Spinal cord (tissue), 10 donors: ENCODE results near the gene PRKRA. TPM values are rescaled to one million over a fixed set of nuclear protein-coding genes. Genes with fewer than 3 reads are reported as not detected.
"Not testable (repeated sequence)": the region's sequence is repeated elsewhere in the genome, so short reads cannot be mapped to it uniquely, and the experiment has no call there.

Source experiments
- DNase-seq, 6 donors: peaks; one replicate each; pipeline versions ENCODE4 v3.0.0 to v3.0.0-alpha.2; 2013 to 2015; ENCODE audit warnings: low spot score in 6 of 6, low read depth in 4 of 6
- H3K27ac ChIP-seq: one replicate; pipeline ENCODE4 v1.5.1; 2013; ENCODE audit warnings: low read depth, low read length, control low read depth
- H3K27me3 ChIP-seq: one replicate; pipeline ENCODE4 v1.6.1; 2013; ENCODE audit warnings: low read length; ENCODE audit not compliant: control insufficient read depth, insufficient read depth
- H3K36me3 ChIP-seq: one replicate; pipeline ENCODE4 v1.6.1; 2013; ENCODE audit warnings: low read length; ENCODE audit not compliant: control insufficient read depth, insufficient read depth
- H3K4me1 ChIP-seq: one replicate; pipeline ENCODE4 v1.6.1; 2013; ENCODE audit warnings: low read length; ENCODE audit not compliant: control insufficient read depth, insufficient read depth
- H3K4me3 ChIP-seq: one replicate; pipeline ENCODE4 v1.5.1; 2013; ENCODE audit warnings: low read depth, low read length, control low read depth
- H3K9me3 ChIP-seq: one replicate; pipeline ENCODE4 v1.6.1; 2013; ENCODE audit warnings: low read length; ENCODE audit not compliant: control insufficient read depth, insufficient read depth
- WGBS: methylation state at CpG from one replicate; pipeline ENCODE4 v1.1.5; 2013; ENCODE audit warnings: missing lambda C conversion rate; ENCODE audit not compliant: insufficient coverage; 5-methylcytosine and 5-hydroxymethylcytosine counted together
- polyA plus RNA-seq, 2 donors: library from polyadenylated mRNA; unstranded; fragments of 120-200 nt; gene quantifications; one replicate each; pipeline ENCODE4 v1.2.1, GENCODE V29; 2013; ENCODE audit not compliant: insufficient read length in 2 of 2
- total RNA-seq, 2 donors: library from RNA; depleted of rRNA in 1 of 2; stranded (reverse); fragments of 120-200 nt in 1 of 2; fragments of >200 nt in 1 of 2; gene quantifications; one replicate each; pipeline versions ENCODE4 v1.2.3 to v1.2.4, GENCODE V29; 2013 to 2014
- donor health status: healthy.

Gene PRKRA
- total and polyA plus RNA-seq, 4 donors = 72.3 to 92.7 (median 84.2) TPM

GRCh38 chr2:178448968-178449661 is 1.9 kb downstream of the PRKRA start:
- Histone ChIP-seq H3K27me3 (no peaks in the 10 kb centered on the region), H3K4me1 (peaks cover 17% of the 10 kb centered on the region), H3K27ac (no peak overlapping the region), H3K9me3 (no peaks in the 10 kb centered on the region), H3K4me3 (peak overlapping the region; percentile 90), H3K36me3 (peaks cover 15% of the 10 kb centered on the region)
- no CpG with 5 or more reads among the region's 4 CpGs for WGBS
- DNase-seq = peak in 2 of 6 donors; percentile 2 to 11

DNA sequence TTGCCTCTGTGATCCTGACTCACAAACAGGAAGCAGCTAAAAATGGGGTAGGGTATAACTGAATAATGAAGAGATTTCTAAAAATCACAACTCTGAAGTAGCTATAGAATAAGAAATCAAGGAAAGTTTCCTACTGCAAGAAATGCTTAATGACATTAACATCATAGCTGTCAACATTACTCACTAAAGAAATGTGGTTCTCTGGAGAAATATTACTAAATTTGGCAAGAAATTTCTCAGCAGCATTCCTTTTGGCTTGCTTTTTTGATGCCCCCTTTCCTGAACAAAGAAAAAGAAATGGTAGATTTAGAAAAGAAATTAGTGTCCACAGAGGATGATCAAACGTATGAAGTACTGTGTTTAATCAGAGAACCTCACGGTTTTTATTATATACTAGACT is 9.5 kb downstream of the PRKRA start:
- Histone ChIP-seq H3K36me3 (peaks cover 23% of the 10 kb centered on the region), H3K4me3 (no peak overlapping the region), H3K4me1 (no peaks in the 10 kb centered on the region), H3K27ac (no peak overlapping the region), H3K27me3 (no peaks in the 10 kb centered on the region), H3K9me3 (no peaks in the 10 kb centered on the region)
- no peak for DNase-seq
- WGBS = no CpG with 5 or more reads among the region's 2 CpGs

DNA sequence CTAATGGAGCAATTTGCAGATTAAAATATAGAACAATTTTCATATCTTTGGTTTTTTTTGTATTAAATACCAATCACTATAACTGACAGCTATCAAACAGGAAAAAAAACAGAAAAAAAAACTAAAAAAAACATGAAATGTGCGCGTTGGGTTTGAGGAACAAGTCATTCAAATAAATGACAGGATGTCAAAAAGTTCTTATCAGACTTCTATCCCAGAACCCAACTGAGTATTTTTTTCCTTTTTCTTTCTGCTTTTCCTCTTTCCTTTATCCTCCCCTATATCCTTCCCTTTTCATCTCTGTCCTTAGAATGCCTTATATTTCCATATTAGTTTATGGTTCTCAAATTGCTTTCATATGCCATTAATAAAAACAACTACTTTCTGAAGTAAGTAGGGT is 14.3 kb downstream of the PRKRA start:
- no peaks in the 10 kb centered on the region for H3K9me3 ChIP-seq
- H3K4me3 ChIP-seq = no peak overlapping the region
- no peak for DNase-seq
- H3K27ac ChIP-seq = no peak overlapping the region
- H3K36me3 ChIP-seq = peaks cover 28% of the 10 kb centered on the region
- WGBS = no CpG with 5 or more reads among the region's 2 CpGs
- H3K27me3 ChIP-seq = no peaks in the 10 kb centered on the region
- H3K4me1 ChIP-seq = no peaks in the 10 kb centered on the region

- Histone ChIP-seq H3K27ac (no peak overlapping the region), H3K9me3 (no peaks in the 10 kb centered on the region), H3K4me1 (no peaks in the 10 kb centered on the region), H3K27me3 (no peaks in the 10 kb centered on the region), H3K36me3 (peaks cover 20% of the 10 kb centered on the region), H3K4me3 (no peak overlapping the region)
- no peak for DNase-seq
Measured at GRCh38 chr2:178429336-178429735, 21.6 kb downstream of the PRKRA start.

GRCh38 chr2:178428396-178428806 is 22.6 kb downstream of the PRKRA start:
- Histone ChIP-seq H3K4me3 (no peak overlapping the region), H3K36me3 (peaks cover 13% of the 10 kb centered on the region), H3K9me3 (no peaks in the 10 kb centered on the region), H3K27me3 (no peaks in the 10 kb centered on the region), H3K4me1 (no peaks in the 10 kb centered on the region), H3K27ac (no peak overlapping the region)
- WGBS = 100% methylated on average over 1 of the region's 1 CpG
- DNase-seq = no peak

GRCh38 chr2:178427458-178427857 is 23.5 kb downstream of the PRKRA start:
- Histone ChIP-seq H3K4me1 (no peaks in the 10 kb centered on the region), H3K36me3 (peaks cover 13% of the 10 kb centered on the region), H3K27ac (no peak overlapping the region), H3K4me3 (no peak overlapping the region), H3K9me3 (no peaks in the 10 kb centered on the region), H3K27me3 (no peaks in the 10 kb centered on the region)
- no peak for DNase-seq
- no CpG with 5 or more reads among the region's 2 CpGs for WGBS

- H3K36me3 ChIP-seq = peaks cover 13% of the 10 kb centered on the region
- H3K27me3 ChIP-seq = no peaks in the 10 kb centered on the region
- H3K4me3 ChIP-seq = no peak overlapping the region
- no peak for DNase-seq
- no peaks in the 10 kb centered on the region for H3K9me3 ChIP-seq
- 95% methylated on average over 2 of the region's 3 CpGs for WGBS
- H3K27ac ChIP-seq = no peak overlapping the region
- H3K4me1 ChIP-seq = no peaks in the 10 kb centered on the region
Measured at GRCh38 chr2:178426388-178426787, 24.6 kb downstream of the PRKRA start.

DNA sequence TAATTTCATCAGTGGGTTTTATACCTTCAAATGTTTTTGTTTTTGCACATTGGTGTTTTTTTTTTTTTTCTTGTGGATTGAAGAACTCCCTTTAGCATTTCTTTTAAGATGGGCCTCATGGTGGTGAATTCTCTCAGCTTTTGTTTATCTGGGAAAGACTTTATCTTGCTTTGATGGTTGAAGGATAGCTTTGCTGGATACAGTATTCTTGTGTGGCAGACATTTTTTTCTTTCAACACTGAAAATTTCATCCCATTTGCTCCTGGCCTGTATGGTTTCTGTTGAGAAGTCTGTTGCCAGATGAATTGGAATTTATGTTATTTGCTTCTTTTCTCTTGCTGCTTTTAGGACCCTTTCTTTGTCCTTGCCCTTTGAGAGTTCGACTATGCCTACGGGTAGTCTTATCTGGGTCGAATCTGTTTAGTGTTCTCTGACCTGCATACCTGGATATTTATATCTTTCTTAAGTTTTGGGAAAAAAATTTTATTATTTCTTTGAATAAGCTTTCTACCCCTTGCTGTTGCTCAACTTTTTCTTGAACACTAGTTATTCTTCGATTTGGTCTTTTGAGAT is 25.6 kb downstream of the PRKRA start:
- H3K27ac ChIP-seq = no peak overlapping the region
- no peak overlapping the region for H3K4me3 ChIP-seq
- H3K4me1 ChIP-seq = no peaks in the 10 kb centered on the region
- H3K36me3 ChIP-seq = peaks cover 8% of the 10 kb centered on the region
- DNase-seq = no peak
- no peaks in the 10 kb centered on the region for H3K9me3 ChIP-seq
- WGBS = no CpG with 5 or more reads among the region's 4 CpGs
- no peaks in the 10 kb centered on the region for H3K27me3 ChIP-seq

GRCh38 chr2:178423746-178424145 is 27.2 kb downstream of the PRKRA start:
- H3K4me1 ChIP-seq, H3K27ac ChIP-seq, H3K36me3 ChIP-seq, H3K9me3 ChIP-seq, H3K4me3 ChIP-seq, H3K27me3 ChIP-seq, DNase-seq: not testable (repeated sequence)
- WGBS = 100% methylated on average over 1 of the region's 5 CpGs

DNA sequence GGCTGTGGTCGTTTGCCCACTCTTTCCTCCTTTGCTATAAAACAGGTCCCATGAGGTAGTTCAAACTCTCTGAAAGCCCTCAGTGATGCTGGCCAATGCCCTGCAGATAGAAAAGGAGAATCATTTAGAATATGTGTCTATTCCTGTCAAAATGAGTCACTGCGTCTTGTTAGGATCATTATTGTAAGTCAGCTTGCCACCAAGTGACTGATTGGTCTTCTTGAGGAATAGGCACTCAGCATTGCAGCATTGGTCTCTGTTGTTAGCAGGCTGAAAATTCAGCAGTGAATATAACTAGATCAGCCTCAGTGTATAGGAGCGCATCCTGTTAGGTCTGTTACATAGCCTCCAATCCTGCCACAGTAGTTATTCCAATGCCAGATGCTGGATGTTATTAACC is 28.9 kb downstream of the PRKRA start:
- no peak for DNase-seq
- Histone ChIP-seq H3K9me3 (no peaks in the 10 kb centered on the region), H3K4me3 (no peak overlapping the region), H3K27ac (no peak overlapping the region), H3K4me1 (no peaks in the 10 kb centered on the region), H3K27me3 (no peaks in the 10 kb centered on the region), H3K36me3 (no peaks in the 10 kb centered on the region)
- 100% methylated on average over 2 of the region's 3 CpGs for WGBS
